Liver (tissue), 3 donors: ENCODE data around the gene ELL.

Source experiments
- CTCF ChIP-seq: fragments of 150-350 bp; IDR thresholded peaks from 2 replicates; pipeline ENCODE4 v1.5.1; 2017; ENCODE audit warnings: improper control_type of control experiment, low read depth, low read length; ENCODE audit not compliant: missing input control
- HNF4A ChIP-seq, 2 donors: conservative IDR thresholded peaks; 2 replicates each; pipeline ENCODE4 v1.6.1; 2016; ENCODE audit warnings: antibody characterized with exemption in 2 of 2, mild to moderate bottlenecking in 2 of 2
- RAD21 ChIP-seq, 2 donors: IDR thresholded peaks; 2 replicates each; pipeline ENCODE4 v1.6.1; 2016; ENCODE audit warnings: antibody characterized with exemption in 2 of 2, mild to moderate bottlenecking in 2 of 2
- REST ChIP-seq: IDR thresholded peaks from 2 replicates; pipeline ENCODE4 v1.6.1; 2016; ENCODE audit warnings: antibody characterized with exemption, mild to moderate bottlenecking
- TAF1 ChIP-seq: conservative IDR thresholded peaks from 2 replicates; pipeline ENCODE4 v1.6.1; 2016; ENCODE audit warnings: antibody characterized with exemption, mild to moderate bottlenecking
- donor health status: healthy.
- donor health status: healthy.

- TF ChIP-seq TAF1 (no peak), CTCF (no peak), REST (no peak), HNF4A (conservative IDR thresholded peaks at IDR 0.05) (no peak), RAD21 (IDR thresholded peaks at IDR 0.05) (no peak)
These were observed 96.9 kb downstream of the ELL start for GRCh38 chr19:18424890-18425514.
